GM18508 (cell line): ENCODE measurements around the gene GRIP1.

ENCODE experiments used
- ATAC-seq: cut with Tn5 transposase; IDR thresholded peaks from one replicate; pipeline ENCODE4 v1.9.1; 2021; ENCODE audit warnings: moderate number of reproducible peaks; ENCODE audit not compliant: insufficient read depth, unreplicated experiment

The GRIP1 gene

DNA sequence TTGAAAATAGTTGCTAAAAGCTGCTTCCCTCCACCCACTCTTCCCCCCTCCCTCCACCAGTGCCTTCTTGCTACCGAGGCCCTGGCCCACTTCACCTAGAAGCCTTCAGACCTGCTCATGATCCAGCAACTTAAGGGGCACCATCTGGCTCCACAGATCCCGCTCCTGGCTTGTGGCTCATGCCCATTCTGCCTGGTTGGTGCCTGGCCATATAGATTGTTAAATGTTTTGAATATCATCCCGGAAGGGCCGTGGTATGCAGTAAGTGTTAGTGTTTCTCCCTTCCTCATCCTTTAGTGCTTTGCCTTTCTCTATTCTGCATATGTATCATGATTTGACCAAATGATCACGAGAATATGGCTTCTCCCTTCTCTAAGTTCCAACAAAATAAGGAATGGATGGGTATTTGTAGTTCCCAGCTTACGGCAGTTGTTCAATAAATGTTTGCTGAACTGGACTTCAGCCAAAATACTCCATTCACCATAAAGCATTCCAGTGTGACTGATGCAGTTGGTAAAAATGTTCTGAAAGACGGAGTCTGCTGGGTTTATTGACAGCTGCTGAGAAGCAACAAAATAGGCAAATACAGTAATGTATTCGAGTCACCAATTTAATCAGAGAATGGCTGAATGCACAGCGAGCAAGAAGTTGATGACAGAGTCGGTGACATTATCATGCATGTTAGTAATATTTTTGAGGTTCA, 30.7 kb downstream of the GRIP1 start:
- no peak for ATAC-seq

DNA sequence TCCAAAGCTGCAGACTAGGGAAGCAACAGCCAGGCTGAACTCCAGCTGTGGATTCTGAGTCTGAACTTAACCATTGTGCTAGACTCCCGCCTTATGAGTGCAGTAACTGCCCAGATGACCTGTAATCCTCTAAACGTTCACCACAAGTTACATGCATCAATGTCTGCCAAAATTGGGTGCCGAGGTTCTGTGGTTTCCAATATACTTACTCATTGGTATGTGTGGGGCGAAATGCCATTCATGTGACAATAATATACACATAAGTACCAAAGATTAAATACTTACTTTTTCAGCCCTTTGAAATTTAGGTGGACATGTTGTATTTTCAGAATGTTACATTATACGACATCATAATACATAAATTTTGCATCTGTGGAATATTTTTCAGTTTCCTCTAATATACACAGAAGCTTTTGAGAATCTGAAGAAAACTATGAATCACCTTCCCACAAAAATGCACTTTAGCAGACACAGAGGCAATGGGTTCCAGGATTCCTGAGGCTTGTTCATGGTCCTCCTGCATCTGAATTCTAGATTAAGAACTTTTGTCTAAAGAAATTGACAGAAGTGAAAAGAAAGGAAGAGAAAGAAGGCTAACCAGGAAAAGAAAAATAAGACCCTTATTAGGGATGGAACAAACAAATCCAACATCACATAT, 31.7 kb downstream of the GRIP1 start:
- ATAC-seq: no peak

DNA sequence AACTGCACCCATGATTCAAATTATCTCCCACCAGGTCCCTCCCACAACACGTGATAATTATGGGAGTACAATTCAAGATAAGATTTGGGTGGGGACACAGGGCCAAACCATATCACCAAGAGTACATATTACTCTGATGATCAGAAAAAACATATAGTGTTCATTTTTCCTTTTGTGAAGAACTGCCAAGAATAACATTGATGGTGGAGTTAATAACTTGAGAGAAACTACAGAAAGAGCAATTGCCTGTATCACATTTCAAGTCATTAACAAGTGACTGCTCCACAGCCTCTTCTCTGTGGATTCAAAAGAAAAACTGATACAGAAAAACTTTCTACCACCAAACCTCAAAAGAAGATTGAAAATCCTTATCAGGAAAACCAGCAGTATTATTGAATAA, 34.7 kb downstream of the GRIP1 start:
- ATAC-seq: no peak

DNA sequence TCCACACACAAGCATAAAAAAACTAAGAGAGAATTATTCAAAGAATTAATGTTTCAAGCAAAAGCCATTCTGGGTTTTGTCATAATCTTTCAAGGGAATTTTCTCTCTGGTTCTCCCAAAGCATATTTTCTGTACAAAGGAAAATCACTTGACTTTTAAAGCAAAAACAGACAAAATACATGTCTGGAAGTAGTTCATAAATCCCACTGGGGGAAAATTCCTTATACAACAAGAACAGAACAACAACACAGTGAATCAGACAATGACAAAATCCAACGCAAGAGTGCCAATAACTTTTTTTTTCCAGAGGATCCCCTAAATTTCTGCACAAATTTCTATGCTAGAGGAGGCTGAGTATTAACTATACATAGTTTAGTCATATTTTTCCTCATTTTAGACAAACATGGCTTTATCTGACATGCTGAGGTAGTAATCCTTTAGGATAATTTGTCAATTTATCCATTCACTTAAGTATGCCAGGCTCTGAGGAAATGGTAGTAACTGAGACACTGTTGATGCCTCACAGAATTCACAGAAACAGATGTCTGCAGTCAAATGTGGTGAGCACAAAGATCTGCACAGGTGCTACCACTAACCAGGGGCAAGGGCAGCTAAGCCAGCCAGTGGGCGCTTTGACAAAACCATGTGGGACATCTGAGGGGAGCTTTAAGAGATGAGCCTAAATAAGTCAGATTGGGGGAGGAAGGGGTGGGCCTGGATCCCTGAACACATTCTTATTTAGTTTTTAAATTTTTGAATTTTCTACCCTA, 38.0 kb downstream of the GRIP1 start:
- ATAC-seq: no peak

DNA sequence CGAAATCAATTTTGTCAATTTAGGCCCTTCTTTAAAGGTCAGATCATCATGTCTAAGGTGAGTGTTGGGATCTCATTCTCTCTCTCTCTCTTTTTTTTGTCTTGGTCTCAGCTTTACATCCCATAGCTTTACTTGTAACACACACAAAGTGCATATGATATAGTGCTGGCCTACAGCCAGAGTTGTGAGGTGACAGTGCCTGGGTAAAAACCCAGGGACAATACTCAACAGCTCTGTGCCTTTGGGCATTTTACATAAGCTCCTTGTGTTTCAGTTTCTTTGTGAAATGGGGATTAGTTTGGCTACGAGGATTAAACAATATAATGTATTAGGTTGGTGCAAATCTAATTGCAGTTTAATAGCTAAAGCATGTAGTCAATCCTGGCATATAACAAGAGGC, 40.2 kb downstream of the GRIP1 start:
- ATAC-seq: no peak

DNA sequence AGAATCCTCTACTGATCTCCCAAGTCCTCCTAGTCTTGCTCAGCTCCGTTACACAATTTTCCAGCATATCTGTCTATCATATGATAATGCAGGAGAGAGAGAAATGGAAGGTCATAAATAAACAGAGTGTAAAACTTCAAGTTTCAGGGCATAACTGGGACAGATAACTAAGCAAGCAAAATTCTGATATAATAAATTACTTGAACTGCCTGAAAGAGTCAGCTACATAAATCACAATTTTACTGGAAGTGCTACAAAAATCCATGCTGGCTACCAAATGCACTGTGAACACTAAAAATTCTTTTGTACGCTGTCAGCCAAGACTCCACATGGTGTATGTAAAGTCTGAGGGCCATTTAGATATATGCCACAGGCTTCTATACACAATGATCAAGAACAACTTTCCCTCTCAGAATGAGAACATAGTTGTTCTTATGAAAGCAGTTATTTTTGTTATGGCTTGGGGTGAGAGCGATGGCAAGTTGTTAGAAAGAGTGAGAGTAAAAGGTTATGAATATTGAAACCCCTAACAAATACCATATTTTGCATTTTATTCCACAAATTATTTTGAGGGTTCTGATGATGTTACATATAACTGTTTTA, 41.1 kb downstream of the GRIP1 start:
- ATAC-seq: no peak

DNA sequence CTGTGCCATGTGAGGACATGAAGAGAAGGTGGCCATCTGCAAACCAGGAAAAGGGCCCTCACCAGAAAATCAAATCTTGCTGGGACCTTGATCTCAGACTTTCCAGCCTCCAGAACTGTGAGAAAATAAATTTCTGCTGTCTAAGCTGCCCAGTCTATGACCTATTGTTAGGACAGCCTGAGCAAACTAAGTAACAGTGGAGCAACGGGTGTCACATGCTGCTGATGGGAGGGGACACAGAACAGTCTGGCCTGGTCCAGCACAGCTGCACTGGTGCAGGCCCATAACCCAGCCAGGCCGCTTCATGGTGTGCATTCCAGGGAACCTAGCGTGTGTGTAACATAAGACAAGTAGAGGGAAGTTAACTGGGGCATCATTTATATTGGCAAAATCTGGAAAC, 42.1 kb downstream of the GRIP1 start:
- ATAC-seq: no peak

DNA sequence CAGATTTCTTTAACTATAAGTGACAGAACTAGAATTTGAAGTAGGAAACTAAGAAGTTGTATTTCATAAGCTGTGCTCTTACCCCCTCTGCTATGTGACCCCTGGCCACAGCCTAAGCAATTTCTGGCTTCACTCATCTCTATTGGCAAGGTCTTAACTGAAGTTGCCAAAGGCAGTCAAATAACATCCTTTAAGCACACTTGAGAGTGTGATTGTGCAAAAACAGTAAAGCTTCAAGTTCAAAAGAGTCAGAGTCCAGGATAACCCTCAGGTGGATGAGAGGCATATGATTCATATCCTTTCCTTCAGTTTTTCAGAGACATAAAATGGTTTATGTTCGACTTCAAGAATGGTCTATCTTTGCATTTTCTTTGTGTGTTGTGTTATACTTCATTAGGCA, 45.2 kb downstream of the GRIP1 start:
- ATAC-seq: no peak

DNA sequence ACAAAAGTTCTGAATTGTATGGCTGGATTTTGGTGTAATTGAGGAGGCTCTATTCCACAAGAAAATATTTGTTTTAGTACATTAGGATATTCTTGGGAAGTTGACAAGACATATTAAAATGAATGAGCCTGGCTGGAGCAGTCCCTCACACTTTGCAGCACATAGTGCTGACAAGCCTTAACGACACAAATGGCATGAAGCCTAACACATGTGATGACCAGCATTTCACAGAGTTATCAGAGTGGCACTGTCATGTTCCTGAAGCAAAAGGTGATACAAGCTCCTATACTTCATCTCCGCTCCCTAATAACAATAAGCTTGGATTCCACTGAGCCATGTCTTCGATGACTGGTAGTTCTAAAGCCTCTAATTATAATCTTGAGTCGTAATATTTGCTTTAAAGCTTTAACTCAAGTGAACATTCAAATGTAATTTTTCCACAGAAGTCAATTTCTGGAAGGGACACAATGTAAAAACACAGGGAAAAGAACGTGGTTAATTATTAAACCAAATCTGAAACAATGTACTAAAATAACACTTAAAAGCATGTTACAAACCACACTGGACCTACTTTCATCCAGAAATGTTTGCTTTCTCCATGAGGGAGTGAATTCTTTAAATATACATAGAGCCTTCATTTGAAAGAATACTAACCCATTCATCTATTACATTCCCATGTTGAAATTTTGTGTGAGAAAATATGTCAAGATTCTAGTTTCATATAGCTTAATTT, 49.6 kb downstream of the GRIP1 start:
- no peak for ATAC-seq

DNA sequence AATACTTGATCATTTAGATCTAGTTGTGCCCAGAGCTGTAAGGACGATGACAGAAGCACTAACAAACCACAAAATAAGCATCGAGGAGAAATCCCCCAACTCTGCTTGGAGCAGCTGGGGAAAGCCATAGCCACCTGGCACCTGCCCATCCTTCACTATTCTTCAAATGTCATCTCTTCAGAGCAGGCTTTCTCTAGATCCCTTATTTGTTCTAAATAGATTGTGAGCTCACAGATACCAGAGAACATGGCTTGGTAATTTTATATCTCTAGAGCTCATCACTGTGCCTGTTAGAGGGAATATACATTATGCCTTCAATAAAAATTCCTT, 50.9 kb downstream of the GRIP1 start:
- ATAC-seq: no peak

DNA sequence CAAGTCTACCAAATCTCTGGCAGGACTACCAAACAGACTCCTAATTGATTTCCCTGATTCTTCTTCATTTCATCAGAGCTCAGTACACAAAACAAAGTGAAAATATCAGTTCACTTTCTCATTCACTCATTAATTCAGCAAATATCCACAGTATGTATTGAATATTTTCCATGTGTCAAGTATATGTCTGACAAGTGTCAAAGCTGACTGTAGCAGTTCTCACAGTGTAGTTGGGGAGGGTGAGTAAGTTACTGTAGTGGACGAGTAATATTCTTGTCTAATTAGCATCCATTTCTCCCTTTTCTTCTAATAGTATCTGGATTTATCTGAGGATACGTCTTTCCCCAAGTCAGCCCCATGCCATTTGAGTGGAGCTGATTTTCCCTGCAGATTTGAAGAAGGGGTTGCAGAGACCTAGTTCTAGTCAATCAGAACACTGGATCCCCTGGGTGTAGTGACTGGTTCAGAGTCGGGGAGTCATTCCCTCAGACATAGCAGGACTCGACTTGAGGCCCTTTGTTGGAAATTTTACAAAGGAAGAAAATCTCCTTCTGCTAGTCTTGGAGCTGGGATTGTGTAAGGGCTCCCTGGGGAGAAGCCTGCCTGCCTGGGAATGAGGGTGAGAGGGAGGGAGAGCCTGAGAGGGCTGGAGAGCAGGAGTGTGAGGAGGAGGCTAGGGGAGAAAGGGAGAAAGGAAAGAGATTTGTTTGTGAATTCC, 51.4 kb downstream of the GRIP1 start:
- ATAC-seq: no peak

DNA sequence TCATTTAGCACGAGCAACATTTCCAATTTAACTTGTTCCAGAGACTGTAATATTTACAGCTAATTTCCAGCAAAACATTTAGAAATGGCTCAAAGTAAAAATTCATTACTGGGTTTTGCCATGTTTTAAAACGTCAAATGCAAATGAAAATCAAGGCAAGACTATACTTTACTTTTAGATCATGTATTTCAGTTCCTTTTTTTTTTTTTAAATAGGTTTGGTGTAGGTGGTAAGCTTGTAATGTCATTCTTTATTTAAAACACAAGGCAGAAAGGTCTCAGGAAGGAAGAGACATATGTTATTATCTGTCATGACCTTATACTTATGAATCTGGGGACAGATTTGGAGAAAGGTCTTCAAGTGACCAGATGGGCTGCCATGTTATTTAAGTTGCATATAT, 54.1 kb downstream of the GRIP1 start:
- ATAC-seq: peak; percentile 56

DNA sequence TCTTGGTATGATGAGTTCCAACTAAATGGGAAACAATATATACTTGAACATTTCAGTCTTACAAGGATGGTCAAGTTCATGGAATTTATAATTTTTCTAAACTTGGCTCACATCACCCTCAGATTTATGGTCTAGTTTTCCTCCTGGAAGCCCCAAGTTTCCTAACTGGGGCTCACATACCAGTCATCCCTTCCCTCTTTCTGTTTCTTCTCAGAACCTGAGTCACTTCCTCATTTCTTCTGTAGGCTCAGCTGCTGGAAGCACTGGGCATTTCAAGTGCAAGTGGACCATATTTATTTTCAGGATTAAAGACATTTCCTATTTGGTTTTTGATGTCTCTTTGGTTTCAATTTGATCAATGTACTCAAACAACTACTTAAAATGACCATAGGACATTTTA, 55.4 kb downstream of the GRIP1 start:
- ATAC-seq: no peak

DNA sequence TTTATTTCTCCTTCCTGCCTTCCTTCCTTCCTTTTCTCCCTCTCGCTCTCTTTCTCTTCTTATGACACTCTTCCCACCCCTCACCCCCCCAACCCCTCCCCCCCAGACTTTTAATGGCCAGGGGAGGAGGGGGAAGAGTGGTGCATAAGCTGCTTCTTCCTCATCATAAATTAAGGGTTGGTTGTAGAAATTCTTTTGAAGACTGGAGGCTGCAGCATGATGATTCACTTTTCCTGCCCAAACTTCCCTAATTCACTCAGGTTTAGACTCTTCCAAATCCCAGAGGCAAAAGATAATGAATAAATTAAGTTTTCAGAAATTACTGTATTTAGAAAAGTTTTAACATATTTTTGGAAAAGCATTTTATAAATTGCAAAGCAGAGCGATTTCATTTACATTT, 58.2 kb downstream of the GRIP1 start:
- ATAC-seq: no peak

DNA sequence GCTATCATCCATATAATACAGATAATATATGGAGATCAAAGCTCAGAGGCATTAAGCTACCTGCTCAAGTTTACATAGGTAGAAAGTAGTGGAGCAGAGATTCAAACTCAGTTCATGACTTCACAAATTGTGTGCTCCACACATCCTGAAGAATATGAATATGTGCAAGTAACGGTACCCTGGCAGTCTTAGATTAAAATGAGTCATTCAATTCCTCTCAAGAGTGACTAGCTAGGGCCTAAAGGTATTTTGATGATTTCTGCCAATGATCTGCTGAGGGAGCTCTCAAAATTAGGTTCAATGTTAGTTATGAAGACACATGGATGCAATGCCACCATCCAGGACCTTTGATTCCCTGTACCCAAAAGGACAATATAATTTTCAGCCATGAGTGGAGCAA, 58.9 kb downstream of the GRIP1 start:
- ATAC-seq: no peak

DNA sequence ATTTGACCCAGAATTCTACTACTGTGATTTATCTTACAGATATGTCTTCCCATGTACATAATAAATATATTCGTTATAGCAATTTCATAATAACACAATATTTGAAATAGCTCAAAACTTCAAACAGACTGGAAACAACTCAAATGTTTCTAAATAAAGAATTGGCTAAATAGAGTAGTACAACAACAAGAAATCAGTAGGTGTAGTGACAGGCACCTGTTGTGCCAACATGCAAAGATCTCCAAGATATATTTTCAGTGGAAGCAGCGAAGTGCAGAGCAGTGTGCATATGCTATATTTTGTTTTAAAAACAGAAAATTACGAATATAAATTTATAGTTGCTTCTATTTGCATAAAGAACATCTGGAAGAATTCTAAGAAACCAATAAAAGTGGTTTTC, 60.9 kb downstream of the GRIP1 start:
- ATAC-seq: no peak

DNA sequence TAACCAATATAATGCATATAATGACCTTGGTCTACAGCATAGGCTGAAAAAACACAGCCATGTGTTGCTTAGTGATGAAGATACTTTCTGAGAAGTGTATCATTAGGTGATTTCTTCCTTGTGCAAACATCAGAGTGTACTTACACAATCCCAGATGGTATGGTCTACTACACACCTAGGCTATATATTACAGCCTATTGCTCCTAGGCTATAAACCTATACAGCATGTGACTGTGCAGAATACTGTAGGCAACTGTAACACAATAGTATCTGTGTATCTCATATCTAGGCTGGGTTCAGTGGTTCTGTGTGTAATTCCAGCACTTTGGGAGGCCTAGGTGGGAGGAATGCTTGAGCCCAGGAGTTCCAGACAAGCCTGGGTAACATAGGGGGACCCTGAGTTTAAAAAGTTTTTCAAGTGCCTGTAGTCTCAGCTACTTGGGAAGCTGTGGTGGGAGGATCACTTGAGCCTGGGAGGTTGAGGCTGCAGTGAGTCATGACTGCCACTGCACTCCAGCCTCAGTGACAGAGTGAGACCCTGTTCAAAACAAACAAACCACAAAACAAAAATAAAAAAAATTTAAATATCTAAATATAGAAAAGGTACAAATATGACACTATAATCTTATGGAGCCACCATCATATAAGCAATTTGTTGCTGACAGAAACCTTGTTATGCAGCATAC, 66.6 kb downstream of the GRIP1 start:
- no peak for ATAC-seq

DNA sequence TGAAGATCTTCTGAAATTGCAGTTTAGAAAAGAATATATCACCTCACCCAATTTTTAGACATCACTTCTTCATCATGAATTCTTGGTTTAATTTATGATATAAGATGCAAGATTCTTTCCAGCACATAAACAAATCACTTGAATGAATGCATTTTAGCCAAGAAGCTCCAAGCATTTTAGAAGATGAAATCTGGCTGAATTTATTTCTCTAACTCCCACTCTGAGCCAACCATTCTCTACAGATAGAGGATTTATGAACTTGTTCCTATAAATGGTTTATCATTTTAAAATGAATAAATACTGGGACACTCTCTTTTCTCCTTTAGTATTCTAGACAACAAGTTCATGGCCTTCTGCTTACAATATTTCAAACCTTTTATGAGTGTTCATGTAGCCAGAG, 71.7 kb downstream of the GRIP1 start:
- no peak for ATAC-seq

DNA sequence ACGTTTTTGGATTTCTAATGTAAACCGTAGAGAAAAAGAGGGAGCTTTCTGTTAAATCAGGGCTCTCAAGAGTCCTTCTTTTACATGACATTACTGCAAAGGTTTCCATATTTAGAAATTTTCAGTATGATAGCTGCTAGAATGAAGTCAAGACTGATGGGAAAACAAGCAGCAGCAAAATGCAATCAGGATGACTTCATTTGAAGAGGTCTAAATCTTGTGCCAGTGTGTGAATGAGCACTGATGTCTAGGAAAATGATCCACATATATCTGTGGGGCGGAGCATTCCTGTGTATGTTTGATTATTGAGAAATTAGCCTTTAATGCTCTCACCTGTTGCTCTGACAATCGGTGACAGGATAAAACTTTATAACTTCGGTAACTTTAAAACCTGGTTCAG, 73.6 kb downstream of the GRIP1 start:
- no peak for ATAC-seq
